Spleen (tissue), 11 donors: Measurements from ENCODE around the gene HPCAL1. TPM values are rescaled to one million over a fixed set of nuclear protein-coding genes. Genes with fewer than 3 reads are reported as not detected.

Source experiments
- DNase-seq: peaks from one replicate; pipeline ENCODE4 v3.0.0-alpha.2; 2020
- H3K27ac ChIP-seq, 8 donors: fragments of 200-600 bp; sonication (generic) in 7 of 8; 1 replicate in 4 of 8; 2 replicates in 4 of 8; pipeline versions ENCODE4 v1.5.0 to v1.8.0; 2016 to 2021; ENCODE audit warnings: inconsistent platforms in 4 of 8, mild to moderate bottlenecking in 4 of 8, moderate library complexity in 1 of 8
- H3K27me3 ChIP-seq, 7 donors: fragments of 200-600 bp; sonication (generic) in 6 of 7; replicated peaks in 1 of 7; 1 replicate in 4 of 7; 2 replicates in 3 of 7; pipeline versions ENCODE4 v1.5.0 to v1.8.0; 2016 to 2021; ENCODE audit warnings: inconsistent platforms in 3 of 7, mild to moderate bottlenecking in 1 of 7
- H3K36me3 ChIP-seq, 6 donors: fragments of 200-600 bp; sonication (generic) in 5 of 6; 1 replicate in 4 of 6; 2 replicates in 2 of 6; pipeline versions ENCODE4 v1.5.0 to v1.8.0; 2016 to 2021; ENCODE audit warnings: inconsistent platforms in 2 of 6
- H3K4me1 ChIP-seq, 6 donors: fragments of 200-600 bp; sonication (generic) in 5 of 6; 1 replicate in 3 of 6; 2 replicates in 3 of 6; pipeline versions ENCODE4 v1.5.0 to v1.8.0; 2016 to 2021; ENCODE audit warnings: inconsistent platforms in 3 of 6
- H3K4me3 ChIP-seq, 8 donors: fragments of 200-600 bp; sonication (generic) in 7 of 8; 1 replicate in 4 of 8; 2 replicates in 4 of 8; pipeline versions ENCODE4 v1.5.0 to v1.8.0; 2016 to 2021; ENCODE audit warnings: inconsistent platforms in 4 of 8, mild to moderate bottlenecking in 4 of 8, moderate library complexity in 2 of 8
- H3K9me3 ChIP-seq, 8 donors: fragments of 200-600 bp; sonication (generic) in 7 of 8; 1 replicate in 4 of 8; 2 replicates in 4 of 8; pipeline versions ENCODE4 v1.5.0 to v1.8.0; 2016 to 2021; ENCODE audit warnings: inconsistent platforms in 4 of 8
- POLR2A ChIP-seq, 3 donors: fragments of 450-650 bp; IDR thresholded peaks; one replicate each; pipeline ENCODE4 v1.5.1; 2017; ENCODE audit warnings: antibody characterized with exemption in 3 of 3, mild to moderate bottlenecking in 1 of 3
- POLR2AphosphoS5 ChIP-seq, 3 donors: sonication (generic); formaldehyde crosslinking; IDR thresholded peaks; one replicate each; pipeline ENCODE4 v1.5.1; 2017; ENCODE audit warnings: antibody characterized with exemption in 3 of 3
- WGBS, 5 donors: extraction: QIAGEN DNeasy Blood & Tissue Kit in 3 of 5; methylation state at CpG; one replicate each; pipeline versions ENCODE4 v1.1.5 to v1.1.7; 2013 to 2018; 5-methylcytosine and 5-hydroxymethylcytosine counted together
- intact Hi-C: fragments of 100-400 bp; cut with DNase I; formaldehyde crosslinking; loops from one replicate; pipeline ENCODE4 v1.15.0; 2023; ENCODE audit warnings: low total_unique reads
- polyA plus RNA-seq, 3 donors: library from polyadenylated mRNA; stranded (reverse); fragments of 200-250 nt; gene quantifications; one replicate each; pipeline ENCODE4 v1.2.1, GENCODE V29; 2013
- total RNA-seq, 7 donors: library from RNA; depleted of rRNA in 3 of 7; stranded (reverse); fragments of >200 nt in 3 of 7; fragmentation: NEBNext Ultra II Directional in 4 of 7; extraction: Animal tissue kit (Norgen Biotek cat#: 25700) in 4 of 7; gene quantifications; one replicate each; pipeline versions ENCODE4 v1.1.0 to v1.2.1, GENCODE V29; 2016 to 2021
- TF ChIP-seq, protein P1 (sequence below), 11 experiments: fragments of 200-600 bp in 7 of 11; fragments of 450-650 bp in 4 of 11; sonication (generic) in 4 of 11; IDR thresholded peaks in 8 of 11; conservative IDR thresholded peaks in 3 of 11; 1 replicate in 7 of 11; 2 replicates in 4 of 11; pipeline versions ENCODE4 v1.4.0 to v1.8.0; 2016 to 2021; ENCODE audit warnings: antibody characterized with exemption in 11 of 11, inconsistent platforms in 4 of 11, mild to moderate bottlenecking in 1 of 11
- donor health status: healthy with polysubstance abuse.
- donor health status: DM: no; HTN: no; CAD: no; lungs with moderate emphysema.
- donor health status: DM: no; HTN: no; CAD: no.
- donor health status: Bipolar disorder and iron deficiency.
- donor health status: healthy.
- donor health status: DM: no; HTN: no; CAD: no.
- donor health status: DM: yes; HTN: yes; CAD: no.

HPCAL1 gene
- total and polyA plus RNA-seq, 10 donors: 41.9 to 80.6 (median 57.7) TPM

- intact Hi-C loops: loop anchor here (10.0 kb wide), 1 partner anchor 104 kb away; no protein-coding TSS in a partner anchor
- WGBS, 5 donors: 75 to 80% (median 79%) methylated on average over 14 to 22 of the region's 22 CpGs
- Histone ChIP-seq H3K4me3 (peak overlapping the region in 1 of 8 donors; percentile 99), H3K27ac (peak overlapping the region; percentile 77 to 96 (median 90)), H3K36me3 (no peaks in the 10 kb centered on the region), H3K4me1 (peaks cover 30 to 80% (median 54%) of the 10 kb centered on the region in 6 donors), H3K9me3 (no peaks in the 10 kb centered on the region), H3K27me3 (peaks cover 0 to 12% (median 0%) of the 10 kb centered on the region in 7 donors)
- DNase-seq: peak; percentile 82
- TF ChIP-seq POLR2A (IDR thresholded peaks at IDR 0.05) (no peak), POLR2AphosphoS5 (IDR thresholded peaks at IDR 0.05) (no peak)
- TF ChIP-seq, protein P1, sequence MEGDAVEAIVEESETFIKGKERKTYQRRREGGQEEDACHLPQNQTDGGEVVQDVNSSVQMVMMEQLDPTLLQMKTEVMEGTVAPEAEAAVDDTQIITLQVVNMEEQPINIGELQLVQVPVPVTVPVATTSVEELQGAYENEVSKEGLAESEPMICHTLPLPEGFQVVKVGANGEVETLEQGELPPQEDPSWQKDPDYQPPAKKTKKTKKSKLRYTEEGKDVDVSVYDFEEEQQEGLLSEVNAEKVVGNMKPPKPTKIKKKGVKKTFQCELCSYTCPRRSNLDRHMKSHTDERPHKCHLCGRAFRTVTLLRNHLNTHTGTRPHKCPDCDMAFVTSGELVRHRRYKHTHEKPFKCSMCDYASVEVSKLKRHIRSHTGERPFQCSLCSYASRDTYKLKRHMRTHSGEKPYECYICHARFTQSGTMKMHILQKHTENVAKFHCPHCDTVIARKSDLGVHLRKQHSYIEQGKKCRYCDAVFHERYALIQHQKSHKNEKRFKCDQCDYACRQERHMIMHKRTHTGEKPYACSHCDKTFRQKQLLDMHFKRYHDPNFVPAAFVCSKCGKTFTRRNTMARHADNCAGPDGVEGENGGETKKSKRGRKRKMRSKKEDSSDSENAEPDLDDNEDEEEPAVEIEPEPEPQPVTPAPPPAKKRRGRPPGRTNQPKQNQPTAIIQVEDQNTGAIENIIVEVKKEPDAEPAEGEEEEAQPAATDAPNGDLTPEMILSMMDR (IDR thresholded peaks at IDR 0.05 in 8 of 11, conservative IDR thresholded peaks at IDR 0.05 in 3 of 11): no peak
Measured at GRCh38 chr2:10300997-10301940, 1.4 kb upstream of the HPCAL1 start.

DNA sequence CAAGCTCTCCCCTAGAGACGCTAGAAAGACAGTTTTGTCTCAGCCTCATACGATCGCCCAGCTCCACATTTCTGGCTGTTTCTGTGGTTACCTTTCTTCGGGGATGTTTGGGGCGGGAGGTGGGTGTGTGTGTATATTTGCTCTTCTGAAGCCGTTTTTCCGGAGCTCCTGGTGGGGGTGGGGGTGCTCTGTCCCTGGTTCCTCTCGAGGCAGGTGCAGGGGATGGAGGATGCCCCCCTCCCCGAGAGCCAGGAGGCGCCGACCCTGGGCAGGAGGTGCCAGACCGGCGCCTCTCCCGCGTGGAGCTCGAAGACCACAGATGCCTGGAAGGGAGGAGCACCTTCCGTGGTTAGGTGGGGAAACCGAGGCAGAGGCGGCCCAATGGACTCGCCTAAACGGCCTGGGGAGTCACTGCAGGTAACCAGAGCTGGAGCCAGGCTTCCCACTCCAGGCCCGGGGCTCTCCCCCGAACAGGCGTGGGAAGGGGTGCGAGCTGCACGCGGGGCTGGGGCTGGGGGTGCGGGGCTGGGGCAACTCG is 694 bp upstream of the HPCAL1 start:
- peaks cover 36 to 88% (median 61%) of the 10 kb centered on the region in 6 donors for H3K4me1 ChIP-seq
- peaks cover 0 to 15% (median 0%) of the 10 kb centered on the region in 7 donors for H3K27me3 ChIP-seq
- no peaks in the 10 kb centered on the region for H3K9me3 ChIP-seq
- WGBS, 5 donors: 14 to 38% (median 19%) methylated on average over 9 to 29 of the region's 29 CpGs
- peak overlapping the region; percentile 88 to 99 (median 94) for H3K4me3 ChIP-seq
- DNase-seq: no peak
- peak overlapping the region; percentile 77 to 96 (median 90) for H3K27ac ChIP-seq
- intact Hi-C loops: loop anchor here (10.0 kb wide), 1 partner anchor 103 kb away; no protein-coding TSS in a partner anchor
- TF ChIP-seq POLR2AphosphoS5 (IDR thresholded peaks at IDR 0.05) (no peak), POLR2A (IDR thresholded peaks at IDR 0.05) (no peak)
- TF ChIP-seq, protein P1 (IDR thresholded peaks at IDR 0.05 in 8 of 11, conservative IDR thresholded peaks at IDR 0.05 in 3 of 11): no peak
- H3K36me3 ChIP-seq: no peaks in the 10 kb centered on the region

DNA sequence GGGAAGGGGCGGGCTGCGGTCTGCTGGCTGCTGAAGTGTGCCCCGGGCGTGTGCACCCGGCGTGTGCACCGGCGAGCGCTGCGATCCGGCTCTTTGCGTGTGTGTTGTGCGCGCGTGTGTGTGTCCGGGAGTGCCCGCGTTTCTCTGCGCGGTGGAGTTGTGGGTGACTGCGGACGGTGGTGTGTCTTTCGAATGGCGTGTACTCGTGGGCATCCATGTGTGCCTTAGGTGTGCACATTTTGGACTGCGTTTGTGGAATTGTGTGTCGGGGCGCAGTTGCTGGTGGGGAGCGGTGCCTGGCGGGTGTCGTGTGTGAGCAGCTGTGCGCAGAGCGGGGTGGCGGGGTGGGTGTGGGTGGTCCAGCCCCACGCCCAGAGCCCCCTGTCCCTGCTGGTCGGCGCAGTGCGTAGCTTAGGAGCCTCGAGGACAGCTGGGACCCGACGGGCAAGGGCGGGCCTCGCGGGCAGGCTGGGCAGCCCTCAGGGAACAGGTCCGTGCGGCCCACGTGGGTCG is 533 bp downstream of the HPCAL1 start:
- H3K27me3 ChIP-seq: peaks cover 0 to 17% (median 0%) of the 10 kb centered on the region in 7 donors
- DNase-seq: no peak
- intact Hi-C loops: loop anchor here (10.0 kb wide), 1 partner anchor 102 kb away; no protein-coding TSS in a partner anchor
- TF ChIP-seq, protein P1 (IDR thresholded peaks at IDR 0.05 in 8 of 11, conservative IDR thresholded peaks at IDR 0.05 in 3 of 11): no peak
- TF ChIP-seq POLR2AphosphoS5 (IDR thresholded peaks at IDR 0.05) (no peak), POLR2A (IDR thresholded peaks at IDR 0.05) (no peak)
- WGBS, 5 donors: 0 to 1% (median 0%) methylated on average over 6 to 48 of the region's 48 CpGs
- peak overlapping the region; percentile 77 to 96 (median 90) for H3K27ac ChIP-seq
- peaks cover 31 to 88% (median 63%) of the 10 kb centered on the region in 6 donors for H3K4me1 ChIP-seq
- H3K36me3 ChIP-seq: no peaks in the 10 kb centered on the region
- peak overlapping the region; percentile 88 to 99 (median 94) for H3K4me3 ChIP-seq
- no peaks in the 10 kb centered on the region for H3K9me3 ChIP-seq
